ENCODE measurements around the gene FUBP3. TPM values are rescaled to one million over a fixed set of nuclear protein-coding genes. Genes with fewer than 3 reads are reported as not detected.

FUBP3 gene
- total RNA-seq = 10 to 100 TPM; 47.6 to 53.0 TPM
- 100 to 1,000 TPM in 1 of 2 donors, 10 to 100 TPM in 1; 91.8 to 102 TPM for polyA plus RNA-seq (ENCODE audit: insufficient read length in 2 of 2)
- long read RNA-seq, donor 1, partial matches to known transcripts = 0 of 7 reads
- long read RNA-seq, donor 1, other reads (novel, unspliced or antisense) = 0 of 7 reads
- long read RNA-seq, donor 2, partial matches to known transcripts = 0 of 5 reads
- long read RNA-seq, donor 2, other reads (novel, unspliced or antisense) = 0 of 5 reads
- long read RNA-seq, donor 3, transcript FUBP3-201 (19 exons, 3,124 nt) = major isoform, 6 of 10 reads
- long read RNA-seq, donor 3, partial matches to known transcripts = 0 of 10 reads
- long read RNA-seq, donor 3, other reads (novel, unspliced or antisense) = 0 of 10 reads
- long read RNA-seq, donor 4, transcript FUBP3-201 (19 exons, 3,124 nt) = major isoform, 5 of 7 reads
- long read RNA-seq, donor 4, partial matches to known transcripts = 0 of 7 reads
- long read RNA-seq, donor 4, other reads (novel, unspliced or antisense) = 0 of 7 reads

GRCh38 chr9:130578865-130579737, at the start of gene FUBP3:
FUBP3 (plus strand) TSS chr9:130579577; CDS start chr9:130579681, 104 bp downstream.
- DNase-seq (ENCODE audit: low read depth in 4 of 6, low spot score in 6 of 6) = peak; percentile 82 to 98 (median 88)
- peaks cover 11% of the 10 kb centered on the region for H3K4me1 ChIP-seq (ENCODE audit: control insufficient read depth, insufficient read depth, low read length)
- under 1% methylated on average over 74 of the region's 74 CpGs for WGBS (ENCODE audit: insufficient coverage)
- no peaks in the 10 kb centered on the region for H3K27me3 ChIP-seq (ENCODE audit: control insufficient read depth, insufficient read depth, low read length)
- peak within 1 kb of the TSS; percentile 76 for H3K27ac ChIP-seq (ENCODE audit: low read depth, low read length)
- no peaks in the 10 kb centered on the region for H3K36me3 ChIP-seq (ENCODE audit: control insufficient read depth, insufficient read depth, low read length)
- H3K9me3 ChIP-seq (ENCODE audit: control insufficient read depth, insufficient read depth, low read length) = no peaks in the 10 kb centered on the region
- H3K4me3 ChIP-seq (ENCODE audit: low read depth, low read length) = peak within 1 kb of the TSS; percentile 89

- H3K36me3 ChIP-seq (ENCODE audit: control insufficient read depth, insufficient read depth, low read length) = no peaks in the 10 kb centered on the region
- 78% methylated on average over 7 of the region's 9 CpGs for WGBS (ENCODE audit: insufficient coverage)
- no peaks in the 10 kb centered on the region for H3K9me3 ChIP-seq (ENCODE audit: control insufficient read depth, insufficient read depth, low read length)
- DNase-seq (ENCODE audit: low read depth in 4 of 6, low spot score in 6 of 6) = no peak
- H3K27me3 ChIP-seq (ENCODE audit: control insufficient read depth, insufficient read depth, low read length) = peaks cover 39% of the 10 kb centered on the region
- no peak overlapping the region for H3K4me3 ChIP-seq (ENCODE audit: low read depth, low read length)
- H3K27ac ChIP-seq (ENCODE audit: low read depth, low read length) = no peak overlapping the region
- peaks cover 7% of the 10 kb centered on the region for H3K4me1 ChIP-seq (ENCODE audit: control insufficient read depth, insufficient read depth, low read length)
These were observed 48.4 kb upstream of the FUBP3 start for GRCh38 chr9:130530938-130531337.

- Histone ChIP-seq H3K27me3 (ENCODE audit: control insufficient read depth, insufficient read depth, low read length) (peaks cover 38% of the 10 kb centered on the region), H3K9me3 (ENCODE audit: control insufficient read depth, insufficient read depth, low read length) (no peaks in the 10 kb centered on the region), H3K4me3 (ENCODE audit: low read depth, low read length) (no peak overlapping the region), H3K27ac (ENCODE audit: low read depth, low read length) (no peak overlapping the region), H3K4me1 (ENCODE audit: control insufficient read depth, insufficient read depth, low read length) (peaks cover 13% of the 10 kb centered on the region), H3K36me3 (ENCODE audit: control insufficient read depth, insufficient read depth, low read length) (no peaks in the 10 kb centered on the region)
- DNase-seq (ENCODE audit: low read depth in 4 of 6, low spot score in 6 of 6) = no peak
- WGBS (ENCODE audit: insufficient coverage) = 100% methylated on average over 5 of the region's 8 CpGs
These were observed 47.7 kb upstream of the FUBP3 start for GRCh38 chr9:130531670-130532069.

- no peak overlapping the region for H3K27ac ChIP-seq (ENCODE audit: low read depth, low read length)
- H3K9me3 ChIP-seq (ENCODE audit: control insufficient read depth, insufficient read depth, low read length) = no peaks in the 10 kb centered on the region
- WGBS (ENCODE audit: insufficient coverage) = 72% methylated on average over 9 of the region's 10 CpGs
- H3K27me3 ChIP-seq (ENCODE audit: control insufficient read depth, insufficient read depth, low read length) = peaks cover 40% of the 10 kb centered on the region
- H3K4me1 ChIP-seq (ENCODE audit: control insufficient read depth, insufficient read depth, low read length) = peaks cover 21% of the 10 kb centered on the region
- no peak overlapping the region for H3K4me3 ChIP-seq (ENCODE audit: low read depth, low read length)
- DNase-seq (ENCODE audit: low read depth in 4 of 6, low spot score in 6 of 6) = no peak
- no peaks in the 10 kb centered on the region for H3K36me3 ChIP-seq (ENCODE audit: control insufficient read depth, insufficient read depth, low read length)
These were observed 46.8 kb upstream of the FUBP3 start for GRCh38 chr9:130532426-130533080.

GRCh38 chr9:130535818-130536521, 43.4 kb upstream of the FUBP3 start:
- Histone ChIP-seq H3K27me3 (ENCODE audit: control insufficient read depth, insufficient read depth, low read length) (peaks cover 62% of the 10 kb centered on the region), H3K9me3 (ENCODE audit: control insufficient read depth, insufficient read depth, low read length) (no peaks in the 10 kb centered on the region), H3K36me3 (ENCODE audit: control insufficient read depth, insufficient read depth, low read length) (no peaks in the 10 kb centered on the region), H3K4me1 (ENCODE audit: control insufficient read depth, insufficient read depth, low read length) (peaks cover 21% of the 10 kb centered on the region), H3K27ac (ENCODE audit: low read depth, low read length) (no peak overlapping the region), H3K4me3 (ENCODE audit: low read depth, low read length) (peak overlapping the region; percentile 33)
- WGBS (ENCODE audit: insufficient coverage) = 4% methylated on average over 17 of the region's 28 CpGs
- DNase-seq (ENCODE audit: low read depth in 4 of 6, low spot score in 6 of 6) = peak in 4 of 6 donors; percentile 24 to 81 (median 50)

GRCh38 chr9:130536701-130537107, 42.7 kb upstream of the FUBP3 start:
- H3K9me3 ChIP-seq (ENCODE audit: control insufficient read depth, insufficient read depth, low read length) = no peaks in the 10 kb centered on the region
- 86% methylated on average over 3 of the region's 3 CpGs for WGBS (ENCODE audit: insufficient coverage)
- H3K36me3 ChIP-seq (ENCODE audit: control insufficient read depth, insufficient read depth, low read length) = no peaks in the 10 kb centered on the region
- H3K4me1 ChIP-seq (ENCODE audit: control insufficient read depth, insufficient read depth, low read length) = peaks cover 21% of the 10 kb centered on the region
- no peak overlapping the region for H3K27ac ChIP-seq (ENCODE audit: low read depth, low read length)
- DNase-seq (ENCODE audit: low read depth in 4 of 6, low spot score in 6 of 6) = no peak
- H3K27me3 ChIP-seq (ENCODE audit: control insufficient read depth, insufficient read depth, low read length) = peaks cover 64% of the 10 kb centered on the region
- H3K4me3 ChIP-seq (ENCODE audit: low read depth, low read length) = no peak overlapping the region

- no peak for DNase-seq (ENCODE audit: low read depth in 4 of 6, low spot score in 6 of 6)
- Histone ChIP-seq H3K27me3 (ENCODE audit: control insufficient read depth, insufficient read depth, low read length) (peaks cover 63% of the 10 kb centered on the region), H3K36me3 (ENCODE audit: control insufficient read depth, insufficient read depth, low read length) (no peaks in the 10 kb centered on the region), H3K9me3 (ENCODE audit: control insufficient read depth, insufficient read depth, low read length) (no peaks in the 10 kb centered on the region), H3K4me3 (ENCODE audit: low read depth, low read length) (no peak overlapping the region), H3K4me1 (ENCODE audit: control insufficient read depth, insufficient read depth, low read length) (peaks cover 21% of the 10 kb centered on the region), H3K27ac (ENCODE audit: low read depth, low read length) (no peak overlapping the region)
- WGBS (ENCODE audit: insufficient coverage) = 32% methylated on average over 24 of the region's 25 CpGs
These were observed 41.9 kb upstream of the FUBP3 start for GRCh38 chr9:130537346-130538050.

GRCh38 chr9:130539420-130540223, 39.8 kb upstream of the FUBP3 start:
- 81% methylated on average over 11 of the region's 11 CpGs for WGBS (ENCODE audit: insufficient coverage)
- no peaks in the 10 kb centered on the region for H3K36me3 ChIP-seq (ENCODE audit: control insufficient read depth, insufficient read depth, low read length)
- H3K27me3 ChIP-seq (ENCODE audit: control insufficient read depth, insufficient read depth, low read length) = peaks cover 57% of the 10 kb centered on the region
- H3K4me3 ChIP-seq (ENCODE audit: low read depth, low read length) = no peak overlapping the region
- peaks cover 32% of the 10 kb centered on the region for H3K4me1 ChIP-seq (ENCODE audit: control insufficient read depth, insufficient read depth, low read length)
- no peak overlapping the region for H3K27ac ChIP-seq (ENCODE audit: low read depth, low read length)
- H3K9me3 ChIP-seq (ENCODE audit: control insufficient read depth, insufficient read depth, low read length) = no peaks in the 10 kb centered on the region
- DNase-seq (ENCODE audit: low read depth in 4 of 6, low spot score in 6 of 6) = no peak

Measured in spinal cord (tissue), 10 donors.